Tibial nerve (tissue), 4 donors: ENCODE measurements around the gene HIVEP2. TPM values are rescaled to one million over a fixed set of nuclear protein-coding genes. Genes with fewer than 3 reads are reported as not detected.
A peak's percentile ranks its signal among the peaks of the same experiment; 100 is the strongest.

ENCODE experiments used
- DNase-seq, 2 donors: peaks; one replicate each; pipeline ENCODE4 v3.0.0-alpha.2; 2019; ENCODE audit warnings: low spot score in 2 of 2
- H3K27ac ChIP-seq, 4 donors: fragments of 200-600 bp; sonication (generic) in 3 of 4; one replicate each; pipeline ENCODE4 v1.5.1; 2017 to 2019; ENCODE audit warnings: mild to moderate bottlenecking in 1 of 4
- H3K27me3 ChIP-seq, 2 donors: fragments of 200-600 bp; sonication (generic) in 1 of 2; one replicate each; pipeline versions ENCODE4 v1.5.1 to v1.6.0; 2017 to 2019
- H3K36me3 ChIP-seq, 3 donors: fragments of 200-600 bp; sonication (generic); one replicate each; pipeline ENCODE4 v1.5.1; 2018 to 2019
- H3K4me1 ChIP-seq, 4 donors: fragments of 200-600 bp; sonication (generic) in 3 of 4; one replicate each; pipeline ENCODE4 v1.5.1; 2017 to 2019
- H3K4me3 ChIP-seq, 4 donors: fragments of 200-600 bp; sonication (generic) in 3 of 4; one replicate each; pipeline ENCODE4 v1.5.1; 2017 to 2019; ENCODE audit warnings: mild to moderate bottlenecking in 1 of 4, moderate library complexity in 1 of 4
- H3K9me3 ChIP-seq, 4 donors: fragments of 200-600 bp; sonication (generic) in 3 of 4; one replicate each; pipeline ENCODE4 v1.5.1; 2017 to 2019
- EP300 ChIP-seq, 2 donors: sonication (generic); formaldehyde crosslinking; IDR thresholded peaks; one replicate each; pipeline ENCODE4 v1.6.1; 2017; ENCODE audit warnings: antibody characterized with exemption in 2 of 2, mild to moderate bottlenecking in 1 of 2
- POLR2A ChIP-seq, 2 donors: fragments of 450-650 bp; IDR thresholded peaks; one replicate each; pipeline ENCODE4 v1.6.1; 2017; ENCODE audit warnings: antibody characterized with exemption in 2 of 2, mild to moderate bottlenecking in 2 of 2, moderate library complexity in 2 of 2
- WGBS, 2 donors: methylation state at CpG; one replicate each; pipeline ENCODE4 v1.1.5; 2018; 5-methylcytosine and 5-hydroxymethylcytosine counted together
- total RNA-seq, 4 donors: library from RNA; depleted of rRNA; stranded (reverse); fragments of >200 nt; gene quantifications; one replicate each; pipeline ENCODE4 v1.1.0, GENCODE V29; 2016
- TF ChIP-seq, protein P1 (sequence below), 5 experiments: fragments of 200-600 bp in 3 of 5; fragments of 450-650 bp in 2 of 5; sonication (generic) in 3 of 5; IDR thresholded peaks; one replicate each; pipeline ENCODE4 v1.5.1; 2016 to 2019; ENCODE audit warnings: antibody characterized with exemption in 5 of 5, mild to moderate bottlenecking in 3 of 5, moderate library complexity in 2 of 5

HIVEP2 gene
- total RNA-seq, 4 donors from 2014 or later: 15.9 to 24.0 (median 19.9) TPM

- Histone ChIP-seq H3K4me1 (peaks cover 0 to 36% (median 2%) of the 10 kb centered on the region in 4 donors), H3K4me3 (no peak overlapping the region), H3K27ac (no peak overlapping the region), H3K27me3 (no peaks in the 10 kb centered on the region), H3K9me3 (no peaks in the 10 kb centered on the region), H3K36me3 (no peaks in the 10 kb centered on the region)
- TF ChIP-seq, protein P1, sequence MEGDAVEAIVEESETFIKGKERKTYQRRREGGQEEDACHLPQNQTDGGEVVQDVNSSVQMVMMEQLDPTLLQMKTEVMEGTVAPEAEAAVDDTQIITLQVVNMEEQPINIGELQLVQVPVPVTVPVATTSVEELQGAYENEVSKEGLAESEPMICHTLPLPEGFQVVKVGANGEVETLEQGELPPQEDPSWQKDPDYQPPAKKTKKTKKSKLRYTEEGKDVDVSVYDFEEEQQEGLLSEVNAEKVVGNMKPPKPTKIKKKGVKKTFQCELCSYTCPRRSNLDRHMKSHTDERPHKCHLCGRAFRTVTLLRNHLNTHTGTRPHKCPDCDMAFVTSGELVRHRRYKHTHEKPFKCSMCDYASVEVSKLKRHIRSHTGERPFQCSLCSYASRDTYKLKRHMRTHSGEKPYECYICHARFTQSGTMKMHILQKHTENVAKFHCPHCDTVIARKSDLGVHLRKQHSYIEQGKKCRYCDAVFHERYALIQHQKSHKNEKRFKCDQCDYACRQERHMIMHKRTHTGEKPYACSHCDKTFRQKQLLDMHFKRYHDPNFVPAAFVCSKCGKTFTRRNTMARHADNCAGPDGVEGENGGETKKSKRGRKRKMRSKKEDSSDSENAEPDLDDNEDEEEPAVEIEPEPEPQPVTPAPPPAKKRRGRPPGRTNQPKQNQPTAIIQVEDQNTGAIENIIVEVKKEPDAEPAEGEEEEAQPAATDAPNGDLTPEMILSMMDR (IDR thresholded peaks at IDR 0.05): no peak
- peak in 1 of 2 donors; percentile 71 for TF ChIP-seq EP300 (IDR thresholded peaks at IDR 0.05)
- DNase-seq: no peak
- WGBS, 2 donors: 63 to 81% methylated on average over 7 of the region's 7 CpGs
Observed at GRCh38 chr6:142827369-142827768, 117.6 kb downstream of the HIVEP2 start.

- Histone ChIP-seq H3K27ac (no peak overlapping the region), H3K9me3 (no peaks in the 10 kb centered on the region), H3K36me3 (no peaks in the 10 kb centered on the region), H3K27me3 (no peaks in the 10 kb centered on the region), H3K4me3 (no peak overlapping the region), H3K4me1 (peaks cover 0 to 49% (median 8%) of the 10 kb centered on the region in 4 donors)
- no peak for DNase-seq
- TF ChIP-seq EP300 (IDR thresholded peaks at IDR 0.05) (no peak), POLR2A (IDR thresholded peaks at IDR 0.05) (no peak)
- TF ChIP-seq, protein P1 (IDR thresholded peaks at IDR 0.05): no peak
- 95 to 99% methylated on average over 1 of the region's 1 CpG for WGBS, 2 donors
Observed at GRCh38 chr6:142825760-142826159, 119.2 kb downstream of the HIVEP2 start.

- H3K4me1 ChIP-seq: peaks cover 0 to 48% (median 11%) of the 10 kb centered on the region in 4 donors
Observed at GRCh38 chr6:142824426-142824825, 120.5 kb downstream of the HIVEP2 start.

GRCh38 chr6:142823256-142823902 lies 121.6 kb downstream of the HIVEP2 start:
- WGBS, 2 donors: 84 to 85% methylated on average over 10 of the region's 10 CpGs
- Histone ChIP-seq H3K4me3 (no peak overlapping the region), H3K4me1 (peaks cover 0 to 53% (median 11%) of the 10 kb centered on the region in 4 donors), H3K9me3 (no peaks in the 10 kb centered on the region), H3K27me3 (no peaks in the 10 kb centered on the region), H3K27ac (no peak overlapping the region), H3K36me3 (no peaks in the 10 kb centered on the region)
- no peak for DNase-seq
- TF ChIP-seq, protein P1 (IDR thresholded peaks at IDR 0.05): no peak
- no peak for TF ChIP-seq POLR2A (IDR thresholded peaks at IDR 0.05)
- no peak for TF ChIP-seq EP300 (IDR thresholded peaks at IDR 0.05)

More at GRCh38 chr6:142824426-142824825, 120.5 kb downstream of the HIVEP2 start:
- Histone ChIP-seq H3K9me3 (no peaks in the 10 kb centered on the region), H3K27me3 (no peaks in the 10 kb centered on the region), H3K36me3 (no peaks in the 10 kb centered on the region), H3K4me3 (no peak overlapping the region), H3K27ac (no peak overlapping the region)
- WGBS, 2 donors: 43% methylated on average over 3 of the region's 3 CpGs
- no peak for DNase-seq
- TF ChIP-seq, protein P1 (IDR thresholded peaks at IDR 0.05): no peak
- TF ChIP-seq EP300 (IDR thresholded peaks at IDR 0.05): no peak
- no peak for TF ChIP-seq POLR2A (IDR thresholded peaks at IDR 0.05)

DNA sequence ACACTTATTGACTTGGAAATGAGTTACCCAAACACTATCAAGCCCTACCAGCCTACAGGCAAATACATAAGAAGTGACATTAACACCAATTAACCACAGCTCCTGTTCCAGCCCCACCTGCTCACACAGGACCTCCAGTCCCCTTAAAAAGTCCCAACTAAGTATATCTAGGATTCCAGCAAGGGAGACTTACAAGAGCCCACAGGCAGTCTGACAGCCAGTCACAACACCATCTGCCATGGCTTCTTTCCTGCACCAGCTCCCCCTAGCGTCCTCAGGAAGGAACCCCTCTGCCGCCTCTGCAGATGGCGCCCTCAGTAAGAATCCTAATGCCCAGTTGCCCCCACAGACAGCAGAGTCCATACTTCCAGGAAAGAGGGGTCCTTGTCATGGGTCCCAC lies 122.1 kb downstream of the HIVEP2 start:
- Histone ChIP-seq H3K27me3 (no peaks in the 10 kb centered on the region), H3K4me1 (peaks cover 0 to 52% (median 11%) of the 10 kb centered on the region in 4 donors), H3K36me3 (no peaks in the 10 kb centered on the region), H3K27ac (no peak overlapping the region), H3K9me3 (no peaks in the 10 kb centered on the region), H3K4me3 (no peak overlapping the region)
- no peak for DNase-seq
- 76 to 82% methylated on average over 3 of the region's 3 CpGs for WGBS, 2 donors
- TF ChIP-seq, protein P1 (IDR thresholded peaks at IDR 0.05): peak in 1 of 5 experiments; percentile 4
- TF ChIP-seq POLR2A (IDR thresholded peaks at IDR 0.05) (no peak), EP300 (IDR thresholded peaks at IDR 0.05) (no peak)
